GM19452 (cell line): ENCODE data around the gene TBC1D17.
A peak's percentile ranks its signal among the peaks of the same experiment; 100 is the strongest.
"Not testable (repeated sequence)": the region's sequence is repeated elsewhere in the genome, so short reads cannot be mapped to it uniquely, and the experiment has no call there.

ENCODE experiments used
- ATAC-seq: cut with Tn5 transposase; IDR thresholded peaks from one replicate; pipeline ENCODE4 v1.9.1; 2021; ENCODE audit not compliant: unreplicated experiment

The TBC1D17 gene

DNA sequence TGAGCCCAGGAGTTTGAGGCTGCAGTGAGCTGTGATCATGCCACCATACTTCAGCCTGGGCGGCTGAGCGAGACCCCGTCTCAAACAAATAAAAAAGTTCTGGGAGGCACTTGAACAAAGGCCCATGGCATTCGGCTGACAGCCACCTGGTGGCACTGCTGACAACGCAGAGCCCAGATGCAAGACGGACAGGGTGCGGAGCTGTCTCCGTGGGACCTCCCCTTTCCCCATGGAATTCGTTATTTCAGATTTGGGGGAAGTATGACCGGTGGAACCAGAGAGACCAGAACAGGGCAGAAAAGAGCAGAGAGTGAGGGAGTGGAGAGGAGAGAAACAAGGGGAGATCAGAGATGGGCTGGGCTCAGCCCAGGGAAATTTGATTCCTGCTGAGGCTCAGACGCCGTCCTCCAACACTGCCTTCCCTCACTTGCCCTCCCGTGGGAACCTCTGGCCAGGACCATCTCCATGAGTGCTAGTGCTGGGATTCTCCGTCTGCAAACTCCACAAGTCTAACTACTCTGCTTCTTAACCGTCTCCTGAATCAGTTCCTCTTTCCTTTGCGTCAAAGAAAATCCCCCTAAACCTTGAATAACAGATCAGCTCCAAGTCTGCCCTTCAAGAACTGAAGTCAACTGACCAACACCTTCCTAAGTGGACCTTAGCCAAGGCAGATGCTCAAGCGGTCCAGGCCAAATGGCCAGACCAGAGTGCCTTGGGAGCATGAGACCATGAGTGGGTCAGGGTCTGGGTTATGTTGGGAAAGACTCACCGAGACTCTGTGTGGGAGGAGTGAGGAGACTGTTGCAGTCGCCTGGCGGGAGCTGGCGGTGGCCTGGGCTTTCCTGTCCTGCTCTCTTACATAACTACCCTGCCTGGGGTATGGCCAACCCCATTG is 39.6 kb downstream of the TBC1D17 start:
- ATAC-seq, result no peak

DNA sequence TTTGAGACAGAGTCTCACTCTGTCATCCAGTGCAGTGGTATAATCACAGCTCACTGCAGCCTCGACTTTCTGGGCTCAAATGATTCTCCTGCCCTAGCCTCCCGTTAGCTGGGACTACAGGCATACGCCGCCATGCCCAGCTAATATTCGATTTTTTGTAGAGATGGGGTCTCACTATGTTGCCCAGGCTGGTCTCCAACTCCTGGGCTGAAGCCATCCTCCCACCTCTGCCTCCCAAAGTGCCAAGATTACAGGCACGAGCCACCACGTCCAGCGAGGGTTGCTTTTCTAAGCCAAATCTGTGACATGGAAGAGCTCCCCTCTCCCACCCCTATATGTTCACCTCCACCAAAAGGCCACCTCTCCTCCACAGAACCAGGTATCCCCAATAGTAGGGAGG is 40.6 kb downstream of the TBC1D17 start:
- ATAC-seq, result no peak

DNA sequence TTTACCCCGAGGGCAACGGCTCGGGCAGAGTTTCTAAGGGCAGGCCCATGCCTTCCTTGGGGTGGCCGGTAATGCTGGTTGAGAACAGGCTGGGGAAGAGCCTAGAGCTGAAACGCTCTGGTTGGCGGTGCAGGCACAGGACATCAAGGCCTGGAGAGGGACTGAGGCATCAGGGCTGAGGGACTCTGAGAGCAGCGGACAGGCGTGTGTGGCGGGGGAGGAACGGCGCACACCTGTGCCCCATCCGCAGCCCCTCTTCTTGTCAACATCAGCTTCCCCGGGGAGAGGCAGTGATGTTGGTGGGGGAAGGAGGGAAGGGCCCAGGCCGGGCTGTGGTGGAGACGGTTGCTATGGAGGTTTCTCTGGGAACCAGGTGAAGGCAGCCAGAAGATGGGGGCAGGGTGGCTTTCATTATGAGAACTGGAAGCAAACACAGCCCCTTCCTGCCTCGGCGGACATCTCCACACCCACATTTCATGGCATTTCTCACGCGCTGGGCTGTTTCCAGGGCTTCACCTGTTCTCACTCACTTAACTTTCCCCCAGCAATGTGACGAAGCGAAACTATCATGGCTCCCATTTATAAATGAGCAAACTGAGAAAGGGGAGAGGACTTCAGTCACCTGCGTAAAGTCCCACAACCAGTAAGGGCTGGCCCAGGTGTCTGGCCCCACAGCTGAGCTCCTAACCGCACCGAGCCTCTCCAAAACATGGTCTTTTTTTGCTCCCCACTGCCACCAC is 43.3 kb downstream of the TBC1D17 start:
- no peak for ATAC-seq

DNA sequence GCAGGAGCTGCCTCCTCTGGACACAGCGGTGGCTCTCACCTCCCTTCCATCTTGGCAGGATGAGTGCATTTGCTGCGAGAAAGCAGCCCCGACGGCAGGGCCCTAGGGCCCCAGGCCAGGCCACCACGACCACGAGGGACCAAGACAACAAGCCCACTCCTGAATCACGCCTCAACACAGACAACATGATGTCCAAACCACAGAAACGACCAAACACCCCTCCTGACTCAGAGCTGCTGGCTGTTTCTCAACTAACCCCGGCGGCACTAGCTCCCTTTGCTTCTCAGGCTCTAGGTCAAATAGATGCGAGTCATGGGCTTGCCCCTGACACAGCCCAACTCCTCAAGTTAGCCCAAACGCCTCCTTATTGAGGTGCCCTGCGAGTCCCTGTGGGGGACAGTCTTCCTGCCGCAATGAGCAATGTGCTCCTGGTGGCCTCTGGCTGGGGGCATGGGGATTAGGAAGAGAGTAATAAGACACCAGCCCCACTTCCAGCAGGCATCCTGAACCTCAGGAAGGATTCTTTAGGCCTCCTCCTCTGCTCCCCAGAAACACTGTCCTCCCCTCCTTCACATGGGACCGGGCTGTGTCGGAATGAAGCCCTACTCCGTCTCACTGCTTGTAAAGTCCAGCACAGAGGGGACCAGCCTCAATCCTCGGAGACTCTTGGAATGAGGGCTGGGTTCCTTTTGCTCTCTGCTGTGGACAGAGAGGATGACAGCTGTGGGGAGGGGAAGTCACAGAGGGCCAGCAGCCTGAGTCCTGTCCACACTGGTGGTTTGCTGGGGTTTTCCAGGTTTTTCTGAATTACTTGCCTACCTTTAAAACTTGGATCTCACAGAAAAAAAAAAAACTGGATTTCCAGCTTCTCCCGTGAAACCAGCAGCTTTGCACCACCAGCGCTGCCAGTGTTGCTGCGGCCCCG is 44.6 kb downstream of the TBC1D17 start:
- no peak for ATAC-seq

DNA sequence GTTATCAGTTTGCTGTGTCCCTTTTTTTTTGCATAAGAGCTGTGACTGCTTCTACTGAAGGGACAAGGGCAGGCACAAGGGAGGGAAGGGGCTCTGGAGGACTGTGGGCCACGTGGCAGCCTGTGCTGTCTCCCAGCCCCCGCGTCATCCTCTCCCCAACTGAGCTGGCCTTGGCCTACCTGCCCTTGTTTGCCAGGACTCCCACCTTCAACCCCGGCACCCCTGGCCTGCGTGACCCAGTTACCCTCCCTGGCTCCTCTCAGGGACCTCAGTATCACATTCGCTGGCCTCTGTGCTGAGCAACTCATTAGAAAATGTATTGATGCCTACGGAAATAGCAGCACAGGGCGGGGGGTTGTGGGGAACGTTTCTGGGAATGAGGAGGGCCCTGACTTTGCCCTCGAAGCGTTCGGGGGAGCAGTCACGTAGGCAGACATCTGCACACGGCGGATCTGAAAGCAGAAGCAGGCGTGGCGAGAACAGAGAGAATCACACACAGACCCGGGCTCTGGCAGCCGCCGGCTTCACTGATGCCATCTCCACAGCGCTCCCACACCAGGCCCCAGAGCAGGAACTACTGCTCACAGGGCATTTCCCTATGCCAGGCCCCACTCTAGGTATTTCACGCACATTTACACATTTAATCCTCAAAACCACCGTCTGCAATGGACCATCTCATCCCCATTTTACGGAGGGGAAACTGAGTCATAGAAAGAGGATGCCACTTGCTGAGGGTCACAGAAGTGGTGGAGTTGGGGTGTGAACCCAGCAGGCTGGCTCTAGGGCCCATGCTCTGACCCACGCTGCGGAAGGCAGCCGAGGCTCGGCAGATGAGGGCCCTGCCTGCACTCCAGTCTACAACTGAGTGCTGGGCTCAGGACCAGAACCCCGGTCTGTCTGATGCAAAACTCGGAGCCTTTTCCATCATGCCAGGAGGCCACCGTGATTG is 45.8 kb downstream of the TBC1D17 start:
- no peak for ATAC-seq

DNA sequence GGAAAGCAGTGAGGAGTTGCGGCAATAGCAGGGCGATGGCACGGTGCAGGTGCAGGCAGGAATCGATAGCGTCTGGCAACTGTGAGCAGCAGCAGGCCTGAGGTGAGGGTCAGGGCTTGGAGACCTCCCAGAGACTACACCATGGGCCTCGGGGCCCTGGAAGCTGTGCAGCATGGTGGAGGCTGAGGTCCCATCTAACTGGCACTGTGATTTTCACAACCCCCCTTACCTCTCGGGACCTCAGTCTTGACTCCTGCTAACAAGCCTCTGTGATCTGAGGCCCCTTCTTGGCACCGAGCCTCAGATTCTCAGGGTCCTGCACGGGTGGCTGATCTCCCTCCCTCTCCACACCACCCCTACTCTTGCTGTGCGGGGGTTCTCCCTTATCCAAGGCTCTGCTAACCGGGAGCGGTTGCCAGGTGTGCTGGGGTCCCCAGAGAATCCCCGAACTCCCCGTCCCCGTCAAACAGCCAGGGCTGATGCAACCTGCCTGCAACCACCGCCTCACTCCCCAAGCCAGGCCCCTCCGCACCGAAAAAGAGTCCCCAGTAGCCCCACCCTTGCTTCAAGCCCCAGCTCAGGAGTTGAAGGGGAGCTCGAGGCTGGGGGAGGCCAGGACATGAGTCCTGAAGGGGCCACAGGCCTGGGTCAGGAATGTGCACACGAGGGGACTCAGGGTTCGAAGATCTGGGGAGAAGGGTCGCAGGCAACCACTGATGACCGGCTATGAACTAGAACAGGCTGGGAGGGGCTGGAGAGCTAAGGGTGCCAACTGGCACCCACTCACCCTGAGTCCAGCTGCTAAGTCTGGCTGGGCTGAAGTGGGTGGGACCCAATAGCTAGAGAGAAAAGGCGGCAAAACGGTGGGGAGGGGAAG is 46.7 kb downstream of the TBC1D17 start:
- no peak for ATAC-seq

DNA sequence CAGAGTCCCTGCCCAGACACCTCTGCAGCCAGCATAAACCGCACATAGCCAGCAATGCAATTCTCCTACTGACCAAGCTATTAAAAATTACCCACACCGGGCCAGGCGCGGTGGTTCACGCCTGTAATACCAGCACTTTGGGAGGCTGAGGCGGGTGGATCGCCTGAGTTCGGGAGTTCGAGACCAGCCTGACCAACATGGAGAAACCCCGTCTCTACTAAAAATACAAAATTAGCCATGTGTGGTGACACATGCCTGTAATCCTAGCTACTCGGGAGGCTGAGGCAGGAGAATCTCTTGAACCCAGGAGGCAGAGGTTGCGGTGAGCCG is 47.3 kb downstream of the TBC1D17 start:
- ATAC-seq, result not testable (repeated sequence)

DNA sequence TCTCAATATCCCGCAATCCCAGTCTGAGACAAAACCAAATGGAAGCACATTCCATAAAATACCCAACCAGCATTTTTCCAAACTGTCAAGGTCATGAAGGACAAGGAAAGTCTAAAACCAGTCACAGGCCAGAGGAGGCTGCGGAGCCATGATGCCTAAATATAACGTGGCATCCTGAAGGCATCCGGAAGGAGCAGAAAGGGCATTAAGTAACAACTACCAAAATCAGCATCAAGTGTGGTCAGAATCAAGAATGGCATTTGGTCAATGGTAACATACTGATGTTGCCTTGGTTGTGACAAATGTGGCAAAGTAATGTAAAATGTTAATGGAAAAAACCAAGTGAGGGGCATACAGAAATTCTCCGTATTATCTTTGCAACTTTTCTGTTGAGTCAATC is 48.0 kb downstream of the TBC1D17 start:
- ATAC-seq, result no peak

DNA sequence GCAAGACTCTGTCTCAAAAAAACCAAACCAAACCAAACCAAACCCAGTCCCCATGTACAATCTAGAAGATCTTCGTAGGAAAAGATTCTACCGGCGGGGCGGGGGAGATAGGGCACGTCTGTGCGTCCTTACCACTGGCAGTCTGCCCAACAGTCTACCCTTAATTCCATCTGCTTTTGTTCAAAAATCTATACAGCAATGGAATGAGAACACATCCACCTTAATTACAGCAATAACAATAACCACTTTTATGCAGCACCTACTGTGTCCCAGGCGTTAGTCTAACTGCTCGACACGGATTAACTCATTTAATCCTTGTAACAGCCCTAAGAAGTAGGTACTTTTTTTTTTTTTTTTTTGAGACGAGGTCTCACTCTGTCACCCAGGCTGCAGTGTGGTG is 49.0 kb downstream of the TBC1D17 start:
- ATAC-seq, result no peak

DNA sequence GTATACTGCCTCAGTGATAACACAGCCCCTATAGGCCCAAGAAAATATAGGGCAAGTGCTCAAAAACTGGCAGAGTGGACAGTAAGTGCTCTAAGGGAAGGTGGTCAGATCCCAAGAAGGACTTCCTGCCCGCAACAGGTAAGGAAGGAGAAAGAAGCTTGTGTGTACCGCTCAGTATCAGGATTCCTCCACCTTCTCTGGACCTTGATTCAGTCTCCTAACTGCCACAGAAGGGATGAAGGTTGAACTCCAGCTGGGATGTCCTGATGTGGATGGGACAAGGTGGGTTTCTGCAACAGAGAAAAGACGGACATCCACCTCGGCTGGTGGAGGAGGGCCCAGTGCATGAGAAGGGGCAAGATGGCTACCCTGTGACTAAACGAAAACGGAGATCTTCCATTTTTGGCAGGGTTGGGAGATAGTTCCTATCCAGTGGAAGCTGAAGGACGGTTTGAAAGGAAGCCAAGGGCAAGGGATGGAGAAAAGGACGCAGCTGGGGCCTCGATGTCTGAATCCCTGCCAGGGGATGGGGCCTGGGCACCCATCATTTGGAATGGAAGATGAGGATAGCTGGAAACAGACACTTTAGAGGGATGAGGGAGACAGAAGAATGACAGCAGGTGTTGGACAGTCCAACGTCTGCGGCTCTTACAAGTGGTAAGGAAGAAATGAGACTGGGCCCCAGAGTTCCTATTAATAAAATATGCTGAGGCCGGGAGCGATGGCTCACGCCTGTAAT is 50.2 kb downstream of the TBC1D17 start:
- no peak for ATAC-seq

DNA sequence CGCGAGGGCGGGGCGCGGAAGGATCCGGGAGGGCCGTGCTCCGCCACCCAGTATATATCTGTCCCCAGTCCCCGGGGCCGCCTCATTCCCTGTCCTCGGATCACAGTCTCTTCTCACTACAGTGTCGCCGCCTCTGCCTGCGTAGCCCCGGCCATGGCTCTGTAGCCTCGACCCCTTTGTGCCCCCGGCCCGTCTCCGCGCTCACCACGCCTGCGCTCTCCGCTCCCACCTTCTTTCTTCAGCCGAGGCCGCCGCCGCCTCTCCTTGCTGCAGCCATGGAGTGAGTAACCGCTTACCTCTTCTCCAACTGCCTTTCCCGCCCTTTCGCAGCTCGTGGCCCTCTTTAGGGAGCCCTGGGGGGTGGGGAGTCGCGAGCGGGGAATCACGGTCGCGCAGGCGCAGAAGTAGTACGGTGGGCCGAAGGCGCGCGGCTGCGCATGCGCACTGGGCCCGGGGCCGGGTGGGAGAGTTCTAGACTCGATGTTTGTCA is 51.7 kb downstream of the TBC1D17 start, which contains the start of the genes ATF5 and NUP62:
Gene ATF5, plus strand, starts transcription at position 85 of the 490 bp plus-strand sequence. CDS start 1,646 bp downstream, outside the sequence.
Gene NUP62, minus strand, starts transcription at position 384 of the 490 bp plus-strand sequence. CDS start 19,697 bp downstream, outside the sequence.
- ATAC-seq, result peak; percentile 45

DNA sequence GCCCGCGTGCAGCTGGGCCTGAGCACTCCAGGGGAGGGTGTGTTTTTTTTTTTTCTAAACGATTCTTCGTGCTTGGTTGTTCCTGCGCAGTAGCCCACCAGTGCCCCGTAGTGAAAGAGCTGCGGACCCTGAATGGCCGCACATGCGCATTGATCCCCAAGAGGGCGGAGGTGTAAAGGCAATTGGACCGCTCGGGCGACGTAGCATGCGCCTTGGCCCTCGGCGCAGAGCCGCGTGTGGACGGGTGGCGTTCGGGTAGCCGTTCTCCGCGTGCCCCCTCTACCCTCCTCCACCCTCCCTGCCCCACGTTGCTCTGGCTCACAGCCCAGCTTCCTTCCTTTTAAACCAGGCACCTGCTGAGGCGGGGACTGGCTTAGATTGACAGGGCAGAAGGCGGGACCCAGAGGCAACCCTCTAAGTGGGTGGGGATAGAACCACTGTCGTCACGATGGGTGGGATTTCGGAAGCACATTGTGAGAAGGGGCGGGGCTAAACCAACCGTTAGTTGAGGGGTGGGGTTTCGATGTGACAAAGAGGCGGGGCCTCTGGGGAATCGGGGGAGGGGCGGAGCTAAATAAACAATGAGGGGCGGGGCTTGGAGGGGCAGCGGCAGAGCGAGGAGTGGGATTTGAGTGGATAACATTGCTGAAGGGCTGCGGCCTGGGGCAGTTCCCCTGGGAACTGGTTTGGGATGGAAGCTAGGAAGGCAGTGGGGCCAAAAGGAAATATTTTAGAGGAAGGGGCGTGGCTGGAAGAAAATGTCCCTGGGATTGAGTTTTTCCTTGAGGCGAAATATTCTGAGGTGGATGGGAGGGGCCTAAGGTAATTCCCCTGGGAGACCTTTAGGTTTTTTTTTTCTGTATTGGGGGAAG is 52.3 kb downstream of the TBC1D17 start:
- peak; percentile 63 for ATAC-seq

DNA sequence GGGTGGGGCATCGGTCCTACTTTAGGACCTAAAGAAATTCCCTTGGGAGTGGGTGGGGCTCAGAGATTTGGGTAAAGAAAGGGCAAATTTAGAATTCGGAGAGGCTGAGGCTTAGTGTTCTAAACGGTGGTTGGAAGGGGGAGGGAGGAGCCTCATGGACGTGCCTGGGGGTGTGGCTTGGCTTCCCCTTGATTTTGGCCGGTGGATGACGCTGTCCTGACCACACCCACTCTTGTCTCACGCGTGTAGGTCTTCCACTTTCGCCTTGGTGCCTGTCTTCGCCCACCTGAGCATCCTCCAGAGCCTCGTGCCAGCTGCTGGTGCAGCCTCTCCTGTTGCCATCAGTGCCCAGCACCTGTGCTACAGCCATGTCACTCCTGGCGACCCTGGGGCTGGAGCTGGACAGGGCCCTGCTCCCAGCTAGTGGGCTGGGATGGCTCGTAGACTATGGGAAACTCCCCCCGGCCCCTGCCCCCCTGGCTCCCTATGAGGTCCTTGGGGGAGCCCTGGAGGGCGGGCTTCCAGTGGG is 53.0 kb downstream of the TBC1D17 start:
- no peak for ATAC-seq

DNA sequence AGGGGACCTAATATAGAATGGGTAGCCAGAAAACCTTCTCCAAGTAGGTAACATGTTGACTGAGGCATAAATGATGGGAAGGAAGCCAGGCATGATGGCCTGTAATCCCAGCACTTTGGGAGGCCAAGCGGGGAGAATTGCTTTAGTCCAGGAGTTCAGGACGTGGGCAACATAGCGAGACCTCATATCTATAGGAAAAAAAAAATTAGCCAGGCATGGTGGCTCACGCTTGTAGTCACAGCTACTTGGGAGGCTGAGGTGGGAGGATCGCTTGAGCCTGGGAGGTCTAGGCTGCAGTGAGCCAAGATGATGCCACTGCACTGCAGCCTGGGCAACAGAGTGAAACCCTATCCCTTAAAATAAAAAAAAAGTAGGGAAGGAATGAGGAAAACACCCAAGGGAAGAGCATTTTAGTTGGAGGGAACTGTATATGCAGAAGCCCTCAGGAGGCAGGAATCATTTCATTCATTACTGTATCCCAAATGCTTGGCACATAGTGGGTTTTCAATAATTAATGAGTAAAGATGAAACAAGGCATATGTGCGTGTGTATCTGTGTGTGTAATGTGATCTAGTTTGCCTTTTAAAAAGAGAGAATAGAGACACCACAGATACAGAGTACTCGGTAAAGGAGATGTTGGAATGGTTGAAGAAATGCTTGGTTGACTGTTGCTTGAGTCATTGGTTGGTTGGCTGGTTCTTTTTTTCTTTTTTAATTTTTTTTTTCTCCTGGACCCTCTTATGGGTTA is 54.0 kb downstream of the TBC1D17 start:
- ATAC-seq, result no peak

DNA sequence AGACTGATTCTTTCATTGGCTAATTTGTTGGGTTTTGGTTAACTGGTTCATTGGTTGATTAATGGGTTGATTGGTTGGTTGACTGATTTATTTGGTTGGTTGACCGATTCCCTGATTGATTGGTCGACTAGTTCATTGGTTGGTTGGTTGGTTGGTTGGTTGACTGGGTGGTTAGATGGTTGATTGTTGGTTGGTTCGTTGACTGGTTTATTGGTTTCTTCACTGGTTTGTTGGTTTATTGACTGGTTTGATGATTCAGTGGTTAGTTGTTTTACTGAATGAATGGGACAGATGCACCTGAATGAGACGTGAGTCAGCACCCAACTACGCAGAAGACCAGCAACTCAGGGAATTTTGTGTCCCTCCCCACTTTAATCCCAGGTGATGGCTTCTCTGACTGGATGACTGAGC is 54.5 kb downstream of the TBC1D17 start:
- ATAC-seq, result no peak

DNA sequence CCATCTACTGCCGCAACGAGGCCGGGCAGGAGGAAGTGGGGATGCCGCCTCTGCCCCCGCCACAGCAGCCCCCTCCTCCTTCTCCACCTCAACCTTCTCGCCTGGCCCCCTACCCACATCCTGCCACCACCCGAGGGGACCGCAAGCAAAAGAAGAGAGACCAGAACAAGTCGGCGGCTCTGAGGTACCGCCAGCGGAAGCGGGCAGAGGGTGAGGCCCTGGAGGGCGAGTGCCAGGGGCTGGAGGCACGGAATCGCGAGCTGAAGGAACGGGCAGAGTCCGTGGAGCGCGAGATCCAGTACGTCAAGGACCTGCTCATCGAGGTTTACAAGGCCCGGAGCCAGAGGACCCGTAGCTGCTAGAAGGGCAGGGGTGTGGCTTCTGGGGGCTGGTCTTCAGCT is 55.2 kb downstream of the TBC1D17 start:
- no peak for ATAC-seq
